Measurements from ENCODE around the gene SASH1. TPM values are rescaled to one million over a fixed set of nuclear protein-coding genes. Genes with fewer than 3 reads are reported as not detected.

Gene SASH1
- total RNA-seq, 1 experiment from 2014 or later: 19.2 TPM

GRCh38 chr6:148466158-148466557 is 123.5 kb downstream of the SASH1 start:
- TF ChIP-seq CTCF (conservative IDR thresholded peaks at IDR 0.05; ENCODE audit: low read depth, low read length): no peak
- TF ChIP-seq EZH2 (IDR thresholded peaks at IDR 0.05; ENCODE audit: borderline replicate concordance, low read depth, low read length, poor library complexity, severe bottlenecking): no peak
- H3K36me3 ChIP-seq (ENCODE audit: insufficient read depth, low read length, poor library complexity, severe bottlenecking): no peaks in the 10 kb centered on the region
- no peaks in the 10 kb centered on the region for H3K4me1 ChIP-seq (ENCODE audit: insufficient read depth, low read length, poor library complexity, severe bottlenecking)
- H3K27ac ChIP-seq (ENCODE audit: low read depth, low read length, poor library complexity, severe bottlenecking): no peak overlapping the region
- DNase-seq (ENCODE audit: low spot score): no peak
- CTCF ChIA-PET: interaction anchor here (1.3 to 1.4 kb wide), 2 partner anchors 286 to 289 kb away, joined by 4 read pairs; no protein-coding TSS in a partner anchor
- BruUV-seq (replicated peaks): no TSS peak
- no peaks in the 10 kb centered on the region for H3K27me3 ChIP-seq (replicated peaks; ENCODE audit: insufficient read depth, low read depth, low read length, poor library complexity)
- POLR2A ChIA-PET (ENCODE audit: low non-redundant PET): no interaction called here
- no peak overlapping the region for H3K4me3 ChIP-seq (ENCODE audit: low read depth, low read length, poor library complexity, severe bottlenecking)
- intact Hi-C loops (cut with micrococcal nuclease; ENCODE audit: unreplicated experiment): no loop called here
- no peaks in the 10 kb centered on the region for H3K9me3 ChIP-seq (ENCODE audit: low read depth, low read length, poor library complexity, severe bottlenecking)

- BruUV-seq (replicated peaks): no TSS peak
- ChIA-PET CTCF (no interaction called here), POLR2A (ENCODE audit: low non-redundant PET) (no interaction called here)
- intact Hi-C loops (cut with micrococcal nuclease; ENCODE audit: unreplicated experiment): no loop called here
- no peak overlapping the region for H3K27ac ChIP-seq (ENCODE audit: low read depth, low read length, poor library complexity, severe bottlenecking)
- no peak for DNase-seq (ENCODE audit: low spot score)
- no peak overlapping the region for H3K4me3 ChIP-seq (ENCODE audit: low read depth, low read length, poor library complexity, severe bottlenecking)
- TF ChIP-seq EZH2 (IDR thresholded peaks at IDR 0.05; ENCODE audit: borderline replicate concordance, low read depth, low read length, poor library complexity, severe bottlenecking): no peak
- TF ChIP-seq CTCF (conservative IDR thresholded peaks at IDR 0.05; ENCODE audit: low read depth, low read length): no peak
- no peaks in the 10 kb centered on the region for H3K36me3 ChIP-seq (ENCODE audit: insufficient read depth, low read length, poor library complexity, severe bottlenecking)
- no peaks in the 10 kb centered on the region for H3K27me3 ChIP-seq (replicated peaks; ENCODE audit: insufficient read depth, low read depth, low read length, poor library complexity)
- no peaks in the 10 kb centered on the region for H3K9me3 ChIP-seq (ENCODE audit: low read depth, low read length, poor library complexity, severe bottlenecking)
- no peaks in the 10 kb centered on the region for H3K4me1 ChIP-seq (ENCODE audit: insufficient read depth, low read length, poor library complexity, severe bottlenecking)
These were observed 125.3 kb downstream of the SASH1 start for GRCh38 chr6:148467926-148468325.

GRCh38 chr6:148470156-148470555 is 127.5 kb downstream of the SASH1 start:
- no peak for DNase-seq (ENCODE audit: low spot score)
- ChIA-PET CTCF (no interaction called here), POLR2A (ENCODE audit: low non-redundant PET) (interaction anchor here (0.6 kb wide), 1 partner anchor 24 kb away, joined by 4 read pairs; no protein-coding TSS in a partner anchor)
- intact Hi-C loops (cut with micrococcal nuclease; ENCODE audit: unreplicated experiment): no loop called here
- H3K36me3 ChIP-seq (ENCODE audit: insufficient read depth, low read length, poor library complexity, severe bottlenecking): no peaks in the 10 kb centered on the region
- H3K4me1 ChIP-seq (ENCODE audit: insufficient read depth, low read length, poor library complexity, severe bottlenecking): no peaks in the 10 kb centered on the region
- H3K4me3 ChIP-seq (ENCODE audit: low read depth, low read length, poor library complexity, severe bottlenecking): no peak overlapping the region
- TF ChIP-seq CTCF (conservative IDR thresholded peaks at IDR 0.05; ENCODE audit: low read depth, low read length) (no peak), EZH2 (IDR thresholded peaks at IDR 0.05; ENCODE audit: borderline replicate concordance, low read depth, low read length, poor library complexity, severe bottlenecking) (no peak)
- no TSS peak for BruUV-seq (replicated peaks)
- no peak overlapping the region for H3K27ac ChIP-seq (ENCODE audit: low read depth, low read length, poor library complexity, severe bottlenecking)
- no peaks in the 10 kb centered on the region for H3K27me3 ChIP-seq (replicated peaks; ENCODE audit: insufficient read depth, low read depth, low read length, poor library complexity)
- no peaks in the 10 kb centered on the region for H3K9me3 ChIP-seq (ENCODE audit: low read depth, low read length, poor library complexity, severe bottlenecking)

Measured in A673 (cell line).